Aorta (tissue), 5 donors: Measurements from ENCODE around the gene CDK6. TPM values are rescaled to one million over a fixed set of nuclear protein-coding genes. Genes with fewer than 3 reads are reported as not detected.

ENCODE experiments used
- ATAC-seq: fragments of 200-7000 bp; cut with Tn5 transposase; one replicate; pipeline ENCODE4 v1.9.1; 2022; ENCODE audit warnings: moderate library complexity; ENCODE audit not compliant: low FRiP score
- DNase-seq, 2 donors: peaks; one replicate each; pipeline ENCODE4 v3.0.0-alpha.2; 2020
- H3K27ac ChIP-seq, 2 donors: one replicate each; pipeline ENCODE4 v1.5.1; 2013; ENCODE audit warnings: low read length in 2 of 2, mild to moderate bottlenecking in 2 of 2, moderate library complexity in 2 of 2, control low read depth in 1 of 2, inconsistent platforms in 1 of 2, low read depth in 1 of 2
- H3K27me3 ChIP-seq, 2 donors: one replicate each; pipeline ENCODE4 v1.6.1; 2013; ENCODE audit warnings: control low read depth in 1 of 2, low read length in 1 of 2, mild to moderate bottlenecking in 1 of 2, moderate library complexity in 1 of 2; ENCODE audit not compliant: insufficient read depth in 2 of 2, control insufficient read depth in 1 of 2
- H3K36me3 ChIP-seq, 2 donors: one replicate each; pipeline ENCODE4 v1.6.1; 2013; ENCODE audit warnings: control low read depth in 1 of 2, low read length in 1 of 2, mild to moderate bottlenecking in 1 of 2; ENCODE audit not compliant: insufficient read depth in 2 of 2, control insufficient read depth in 1 of 2
- H3K4me1 ChIP-seq, 2 donors: one replicate each; pipeline ENCODE4 v1.6.1; 2013; ENCODE audit warnings: low read length in 2 of 2, control low read depth in 1 of 2, mild to moderate bottlenecking in 1 of 2, moderate library complexity in 1 of 2; ENCODE audit not compliant: insufficient read depth in 2 of 2, control insufficient read depth in 1 of 2
- H3K4me3 ChIP-seq, 2 donors: one replicate each; pipeline ENCODE4 v1.5.1; 2013; ENCODE audit warnings: low read length in 2 of 2, control low read depth in 1 of 2, mild to moderate bottlenecking in 1 of 2
- H3K9me3 ChIP-seq: one replicate; pipeline ENCODE4 v1.6.1; 2013; ENCODE audit warnings: mild to moderate bottlenecking, low read length; ENCODE audit not compliant: control insufficient read depth
- WGBS, 2 donors: extraction: QIAGEN DNeasy Blood & Tissue Kit; methylation state at CpG; one replicate each; pipeline ENCODE4 v1.1.7; 2013; 5-methylcytosine and 5-hydroxymethylcytosine counted together
- intact Hi-C, 2 donors: fragments of 100-400 bp; cut with DNase I; formaldehyde crosslinking; loops; one replicate each; pipeline versions ENCODE4 v1.14.2 to v1.15.0; 2022
- polyA plus RNA-seq, 2 donors: library from polyadenylated mRNA; stranded (reverse); fragments of 200-250 nt; gene quantifications; one replicate each; pipeline ENCODE4 v1.2.3, GENCODE V29; 2013
- total RNA-seq, 2 donors: library from RNA; stranded (reverse); fragmentation: NEBNext Ultra II Directional; extraction: Animal tissue kit (Norgen Biotek cat#: 25700); gene quantifications; one replicate each; pipeline ENCODE4 v1.2.1, GENCODE V29; 2021
- donor health status: healthy with polysubstance abuse.
- donor health status: Bipolar disorder and iron deficiency.
- donor health status: DM: no; HTN: no; CAD: no.
- donor health status: DM: no; HTN: no; CAD: no.
- donor health status: DM: yes; HTN: yes; CAD: no.

Gene CDK6
- total and polyA plus RNA-seq, 4 donors: 2.8 to 26.0 (median 11.4) TPM

DNA sequence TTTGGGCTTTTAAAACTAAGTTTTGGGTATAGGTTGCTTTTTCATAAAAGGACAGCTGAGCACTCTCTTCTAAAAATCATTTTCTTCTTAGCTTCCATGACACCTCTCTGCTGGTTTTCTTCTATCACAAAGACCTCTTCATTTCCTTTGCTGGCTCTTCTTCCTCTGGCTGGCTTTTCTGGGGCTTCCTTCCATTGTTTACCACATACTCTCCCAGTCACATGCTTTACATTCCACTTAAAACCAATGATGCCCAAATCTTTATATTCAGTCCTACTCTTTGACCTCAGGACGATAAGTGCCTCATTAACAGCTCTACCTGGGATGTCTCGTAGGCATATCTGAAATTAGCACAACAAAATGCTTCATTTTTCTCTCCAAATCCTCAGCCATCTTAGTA is 273.0 kb downstream of the CDK6 start:
- intact Hi-C loops: no loop called here
- peaks cover 2 to 4% of the 10 kb centered on the region in 2 donors for H3K36me3 ChIP-seq
- 89 to 93% methylated on average over 2 of the region's 2 CpGs for WGBS, 2 donors
- ATAC-seq (no peak), DNase-seq (no peak)
- H3K4me3 ChIP-seq: no peak overlapping the region
- H3K4me1 ChIP-seq: no peaks in the 10 kb centered on the region
- no peaks in the 10 kb centered on the region for H3K9me3 ChIP-seq
- H3K27me3 ChIP-seq: no peaks in the 10 kb centered on the region
- no peak overlapping the region for H3K27ac ChIP-seq

DNA sequence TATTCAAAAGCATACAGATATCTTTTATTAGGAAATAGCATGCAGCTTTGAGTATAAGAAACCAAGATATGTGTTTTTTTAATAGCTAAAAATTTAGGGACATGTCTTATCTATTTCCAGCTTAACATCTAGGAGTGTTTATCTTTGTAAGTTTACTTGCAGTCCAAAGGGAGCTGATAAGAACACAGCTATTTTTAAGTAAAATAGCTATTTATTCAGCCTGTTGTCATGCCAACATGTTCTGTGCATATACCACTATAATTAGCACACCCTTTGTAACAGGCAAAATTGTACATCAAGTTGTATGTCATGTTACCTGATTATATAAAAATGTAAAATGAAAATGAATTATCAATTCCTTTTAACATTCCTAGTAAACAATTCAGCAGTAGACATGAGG is 275.8 kb downstream of the CDK6 start:
- H3K27me3 ChIP-seq: no peaks in the 10 kb centered on the region
- ATAC-seq (no peak), DNase-seq (no peak)
- no peak overlapping the region for H3K4me3 ChIP-seq
- intact Hi-C loops: no loop called here
- H3K4me1 ChIP-seq: no peaks in the 10 kb centered on the region
- no peak overlapping the region for H3K27ac ChIP-seq
- no peaks in the 10 kb centered on the region for H3K36me3 ChIP-seq
- H3K9me3 ChIP-seq: no peaks in the 10 kb centered on the region

DNA sequence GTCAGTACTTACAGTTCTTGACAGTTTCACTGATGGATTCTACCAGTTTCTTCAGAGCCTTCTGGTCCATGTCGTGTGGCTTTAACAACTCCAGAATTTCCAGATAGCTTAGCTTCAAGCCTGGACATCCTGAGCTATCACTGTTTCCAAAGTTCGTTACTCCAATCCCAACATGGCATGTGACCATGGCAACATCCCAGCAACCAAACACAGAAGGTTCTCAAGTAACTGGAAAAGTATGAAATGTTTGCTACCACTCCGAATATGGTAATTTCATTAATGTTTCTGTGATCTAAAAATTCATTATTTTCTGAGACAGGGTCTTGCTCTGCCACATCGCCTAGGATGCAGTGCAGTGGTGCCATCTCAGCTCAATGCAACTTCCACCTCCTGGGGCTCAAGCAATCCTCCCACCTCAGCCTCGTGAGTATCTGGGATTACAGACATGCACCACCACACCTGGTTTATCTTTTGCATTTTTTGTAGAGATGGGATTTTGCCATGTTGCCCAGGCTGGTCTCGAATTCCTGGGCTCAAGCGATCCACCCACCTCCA is 278.5 kb downstream of the CDK6 start:
- ATAC-seq (peak; percentile 22), DNase-seq (no peak)
- no peaks in the 10 kb centered on the region for H3K27me3 ChIP-seq
- H3K9me3 ChIP-seq: no peaks in the 10 kb centered on the region
- 79 to 85% methylated on average over 7 of the region's 7 CpGs for WGBS, 2 donors
- no peaks in the 10 kb centered on the region for H3K4me1 ChIP-seq
- H3K27ac ChIP-seq: no peak overlapping the region
- H3K4me3 ChIP-seq: no peak overlapping the region
- H3K36me3 ChIP-seq: no peaks in the 10 kb centered on the region
- intact Hi-C loops: no loop called here

DNA sequence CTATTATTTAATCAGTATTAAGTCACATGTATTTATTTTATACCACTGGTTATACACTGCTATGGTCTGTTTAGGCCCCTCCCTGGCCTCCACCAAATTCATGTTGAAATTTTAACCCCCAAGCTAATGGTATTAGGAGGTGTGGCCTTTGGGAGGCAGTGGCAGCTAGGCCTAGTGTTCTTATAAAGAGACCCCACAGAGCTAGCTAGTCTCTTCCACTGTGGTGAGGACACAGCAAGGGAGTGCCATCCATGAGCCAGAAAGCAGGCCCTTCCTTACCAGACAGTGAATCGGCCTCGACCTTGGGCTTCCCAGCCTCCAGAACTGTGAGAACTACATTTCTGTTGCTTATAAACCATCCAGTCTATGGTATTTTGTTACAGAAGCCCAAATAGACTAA is 279.1 kb downstream of the CDK6 start:
- Histone ChIP-seq H3K27ac (no peak overlapping the region), H3K27me3 (no peaks in the 10 kb centered on the region), H3K4me1 (no peaks in the 10 kb centered on the region), H3K9me3 (no peaks in the 10 kb centered on the region), H3K4me3 (no peak overlapping the region), H3K36me3 (no peaks in the 10 kb centered on the region)
- DNase-seq (no peak), ATAC-seq (no peak)
- intact Hi-C loops: no loop called here
- WGBS, 2 donors: 94 to 98% methylated on average over 2 of the region's 2 CpGs

Other genes with a start within 250 kb of the CDK6 start
- gene FAM133B, start 246.2 kb downstream of the CDK6 start, total RNA-seq: 10 to 100 TPM; 26.9 to 27.4 TPM
- 10 to 100 TPM; 12.3 to 19.9 TPM for gene FAM133B, start 246.2 kb downstream of the CDK6 start, polyA plus RNA-seq